Measurements from ENCODE around the gene AKT1S1.

AKT1S1 gene

GRCh38 chr19:49837425-49837824, 39.7 kb downstream of the AKT1S1 start:
- H3K4me3 Mint-ChIP-seq: no peak overlapping the region
- no peaks in the 10 kb centered on the region for H3K27me3 Mint-ChIP-seq
- H3K27ac Mint-ChIP-seq (ENCODE audit: low read depth): no peak overlapping the region
- H3K4me1 Mint-ChIP-seq: no peaks in the 10 kb centered on the region
- ATAC-seq (replicated peaks; ENCODE audit: extremely low read depth, poor library complexity, severe bottlenecking) (no peak), DNase-seq (ENCODE audit: low spot score in 2 of 2) (no peak)
- H3K36me3 Mint-ChIP-seq (ENCODE audit: insufficient read depth): peaks cover 17% of the 10 kb centered on the region
- no peaks in the 10 kb centered on the region for H3K9me3 Mint-ChIP-seq

- no peak for ATAC-seq (replicated peaks; ENCODE audit: extremely low read depth, poor library complexity, severe bottlenecking)
- Mint-ChIP-seq H3K9me3 (no peaks in the 10 kb centered on the region), H3K27me3 (no peaks in the 10 kb centered on the region), H3K27ac (ENCODE audit: low read depth) (no peak overlapping the region), H3K4me1 (no peaks in the 10 kb centered on the region), H3K4me3 (no peak overlapping the region), H3K36me3 (ENCODE audit: insufficient read depth) (peaks cover 21% of the 10 kb centered on the region)
- no peak for DNase-seq (ENCODE audit: low spot score in 2 of 2)
Measured at GRCh38 chr19:49837009-49837310, 40.2 kb downstream of the AKT1S1 start.

GRCh38 chr19:49836176-49837008, 40.8 kb downstream of the AKT1S1 start:
- no peak for ATAC-seq (replicated peaks; ENCODE audit: extremely low read depth, poor library complexity, severe bottlenecking)
- Mint-ChIP-seq H3K4me1 (no peaks in the 10 kb centered on the region), H3K9me3 (no peaks in the 10 kb centered on the region), H3K27me3 (no peaks in the 10 kb centered on the region), H3K4me3 (no peak overlapping the region), H3K27ac (ENCODE audit: low read depth) (no peak overlapping the region), H3K36me3 (ENCODE audit: insufficient read depth) (peaks cover 22% of the 10 kb centered on the region)
- no peak for DNase-seq (ENCODE audit: low spot score in 2 of 2)

- Mint-ChIP-seq H3K36me3 (ENCODE audit: insufficient read depth) (peaks cover 24% of the 10 kb centered on the region), H3K4me3 (no peak overlapping the region), H3K9me3 (no peaks in the 10 kb centered on the region), H3K27ac (ENCODE audit: low read depth) (no peak overlapping the region), H3K27me3 (no peaks in the 10 kb centered on the region), H3K4me1 (no peaks in the 10 kb centered on the region)
- no peak for ATAC-seq (replicated peaks; ENCODE audit: extremely low read depth, poor library complexity, severe bottlenecking)
- no peak for DNase-seq (ENCODE audit: low spot score in 2 of 2)
Measured at GRCh38 chr19:49835562-49835961, 41.6 kb downstream of the AKT1S1 start.

GRCh38 chr19:49833599-49833998, 43.6 kb downstream of the AKT1S1 start:
- no peaks in the 10 kb centered on the region for H3K27me3 Mint-ChIP-seq
- H3K36me3 Mint-ChIP-seq (ENCODE audit: insufficient read depth): peaks cover 22% of the 10 kb centered on the region
- ATAC-seq (replicated peaks; ENCODE audit: extremely low read depth, poor library complexity, severe bottlenecking) (no peak), DNase-seq (ENCODE audit: low spot score in 2 of 2) (no peak)
- H3K4me1 Mint-ChIP-seq: no peaks in the 10 kb centered on the region
- H3K27ac Mint-ChIP-seq (ENCODE audit: low read depth): no peak overlapping the region
- no peaks in the 10 kb centered on the region for H3K9me3 Mint-ChIP-seq
- H3K4me3 Mint-ChIP-seq: no peak overlapping the region

- Mint-ChIP-seq H3K27ac (ENCODE audit: low read depth) (no peak overlapping the region), H3K36me3 (ENCODE audit: insufficient read depth) (peaks cover 18% of the 10 kb centered on the region), H3K27me3 (no peaks in the 10 kb centered on the region), H3K4me1 (peaks cover under 1% of the 10 kb centered on the region), H3K4me3 (no peak overlapping the region), H3K9me3 (no peaks in the 10 kb centered on the region)
- ATAC-seq (replicated peaks; ENCODE audit: extremely low read depth, poor library complexity, severe bottlenecking) (no peak), DNase-seq (ENCODE audit: low spot score in 2 of 2) (no peak)
Measured at GRCh38 chr19:49832556-49832955, 44.6 kb downstream of the AKT1S1 start.

GRCh38 chr19:49831592-49831991, 45.6 kb downstream of the AKT1S1 start:
- no peak overlapping the region for H3K4me3 Mint-ChIP-seq

GRCh38 chr19:49830766-49831165, 46.4 kb downstream of the AKT1S1 start:
- H3K27ac Mint-ChIP-seq (ENCODE audit: low read depth): no peak overlapping the region
- no peaks in the 10 kb centered on the region for H3K27me3 Mint-ChIP-seq
- ATAC-seq (replicated peaks; ENCODE audit: extremely low read depth, poor library complexity, severe bottlenecking): no peak

More at GRCh38 chr19:49831592-49831991, 45.6 kb downstream of the AKT1S1 start:
- ATAC-seq (replicated peaks; ENCODE audit: extremely low read depth, poor library complexity, severe bottlenecking): no peak
- peaks cover 19% of the 10 kb centered on the region for H3K36me3 Mint-ChIP-seq (ENCODE audit: insufficient read depth)
- no peak for DNase-seq (ENCODE audit: low spot score in 2 of 2)
- H3K27ac Mint-ChIP-seq (ENCODE audit: low read depth): no peak overlapping the region
- no peaks in the 10 kb centered on the region for H3K9me3 Mint-ChIP-seq
- no peaks in the 10 kb centered on the region for H3K27me3 Mint-ChIP-seq
- peaks cover 9% of the 10 kb centered on the region for H3K4me1 Mint-ChIP-seq

GRCh38 chr19:49829721-49830120, 47.4 kb downstream of the AKT1S1 start:
- Mint-ChIP-seq H3K27ac (ENCODE audit: low read depth) (no peak overlapping the region), H3K4me3 (no peak overlapping the region), H3K36me3 (ENCODE audit: insufficient read depth) (peaks cover 22% of the 10 kb centered on the region), H3K4me1 (peaks cover 14% of the 10 kb centered on the region), H3K9me3 (no peaks in the 10 kb centered on the region), H3K27me3 (no peaks in the 10 kb centered on the region)
- no peak for DNase-seq (ENCODE audit: low spot score in 2 of 2)
- no peak for ATAC-seq (replicated peaks; ENCODE audit: extremely low read depth, poor library complexity, severe bottlenecking)

More at GRCh38 chr19:49830766-49831165, 46.4 kb downstream of the AKT1S1 start:
- Mint-ChIP-seq H3K4me3 (no peak overlapping the region), H3K36me3 (ENCODE audit: insufficient read depth) (peaks cover 22% of the 10 kb centered on the region), H3K9me3 (no peaks in the 10 kb centered on the region), H3K4me1 (peaks cover 14% of the 10 kb centered on the region)
- DNase-seq (ENCODE audit: low spot score in 2 of 2): no peak

GRCh38 chr19:49829200-49829599, 48.0 kb downstream of the AKT1S1 start:
- DNase-seq (ENCODE audit: low spot score in 2 of 2) (no peak), ATAC-seq (replicated peaks; ENCODE audit: extremely low read depth, poor library complexity, severe bottlenecking) (no peak)
- Mint-ChIP-seq H3K27me3 (no peaks in the 10 kb centered on the region), H3K27ac (ENCODE audit: low read depth) (no peak overlapping the region), H3K36me3 (ENCODE audit: insufficient read depth) (peaks cover 26% of the 10 kb centered on the region), H3K9me3 (no peaks in the 10 kb centered on the region), H3K4me1 (peaks cover 14% of the 10 kb centered on the region), H3K4me3 (no peak overlapping the region)

GRCh38 chr19:49827034-49827433, 50.1 kb downstream of the AKT1S1 start:
- Mint-ChIP-seq H3K36me3 (ENCODE audit: insufficient read depth) (peaks cover 25% of the 10 kb centered on the region), H3K27ac (ENCODE audit: low read depth) (no peak overlapping the region), H3K4me3 (no peak overlapping the region), H3K27me3 (no peaks in the 10 kb centered on the region), H3K9me3 (no peaks in the 10 kb centered on the region), H3K4me1 (peaks cover 20% of the 10 kb centered on the region)
- DNase-seq (ENCODE audit: low spot score in 2 of 2): no peak
- ATAC-seq (replicated peaks; ENCODE audit: extremely low read depth, poor library complexity, severe bottlenecking): no peak

- Mint-ChIP-seq H3K27ac (ENCODE audit: low read depth) (no peak overlapping the region), H3K4me3 (no peak overlapping the region), H3K36me3 (ENCODE audit: insufficient read depth) (peaks cover 26% of the 10 kb centered on the region), H3K4me1 (peaks cover 20% of the 10 kb centered on the region), H3K27me3 (no peaks in the 10 kb centered on the region), H3K9me3 (no peaks in the 10 kb centered on the region)
- DNase-seq (ENCODE audit: low spot score in 2 of 2) (no peak), ATAC-seq (replicated peaks; ENCODE audit: extremely low read depth, poor library complexity, severe bottlenecking) (no peak)
Measured at GRCh38 chr19:49824662-49825061, 52.5 kb downstream of the AKT1S1 start.

GRCh38 chr19:49823472-49823871, 53.7 kb downstream of the AKT1S1 start:
- H3K4me1 Mint-ChIP-seq: peaks cover 30% of the 10 kb centered on the region
- DNase-seq (ENCODE audit: low spot score in 2 of 2) (no peak), ATAC-seq (replicated peaks; ENCODE audit: extremely low read depth, poor library complexity, severe bottlenecking) (no peak)
- H3K36me3 Mint-ChIP-seq (ENCODE audit: insufficient read depth): peaks cover 29% of the 10 kb centered on the region
- H3K9me3 Mint-ChIP-seq: no peaks in the 10 kb centered on the region
- H3K27me3 Mint-ChIP-seq: no peaks in the 10 kb centered on the region
- H3K4me3 Mint-ChIP-seq: no peak overlapping the region
- H3K27ac Mint-ChIP-seq (ENCODE audit: low read depth): no peak overlapping the region

All from central memory CD8-positive, alpha-beta T cell (primary cell).